ENCODE results near the gene HLA-DQB1. TPM values are rescaled to one million over a fixed set of nuclear protein-coding genes. Genes with fewer than 3 reads are reported as not detected.
"Not testable (repeated sequence)": the region's sequence is repeated elsewhere in the genome, so short reads cannot be mapped to it uniquely, and the experiment has no call there.

HLA-DQB1 gene
- total RNA-seq (10 to 100 TPM; 21.5 to 21.7 TPM), total RNA-seq (0.56 to 145 (median 10.3) reads per million in 172 experiments)
- 27.9 TPM for polyA plus RNA-seq (2013, experiment 1 of 2)
- 13.0 TPM for polyA plus RNA-seq (2013, experiment 2 of 2)

GRCh38 chr6:32666420-32667300, at the start of gene HLA-DQB1:
TSS of gene HLA-DQB1 (minus strand) at chr6:32666657. CDS start at chr6:32666607, 50 bp downstream.
- Mint-ChIP-seq H3K27ac (peak within 1 kb of the TSS; percentile 72), H3K36me3 (ENCODE audit: low read depth) (no peaks in the 10 kb centered on the region), H3K4me1 (ENCODE audit: low read depth) (peaks cover 46% of the 10 kb centered on the region), H3K4me3 (peak within 1 kb of the TSS; percentile 83), H3K9me3 (no peaks in the 10 kb centered on the region), H3K27me3 (peaks cover 8% of the 10 kb centered on the region)
- H3K27me3 ChIP-seq (ENCODE audit: control insufficient read depth in 1 of 2, insufficient read depth in 2 of 2, low read length in 2 of 2), result no peaks in the 10 kb centered on the region
- no peaks in the 10 kb centered on the region for H3K36me3 ChIP-seq (ENCODE audit: insufficient read depth, low read length)
- ChIA-PET CTCF (interaction anchor here (0.6 to 1.2 kb wide), 3 partner anchors 25 to 227 kb away, joined by 3 to 5 read pairs (median 4); no protein-coding TSS in a partner anchor), POLR2A (interaction anchor here (0.6 to 1.9 kb wide), 6 partner anchors 19 to 305 kb away, joined by 3 to 10 read pairs (median 4); no protein-coding TSS in a partner anchor)
- H3K4me1 ChIP-seq (ENCODE audit: insufficient read depth, low read length), result peaks cover 4% of the 10 kb centered on the region
- H3K27ac ChIP-seq (ENCODE audit: low read depth in 1 of 2, low read length in 2 of 2), result no peak within 1 kb of the TSS
- DNase-seq (peak in 12 of 14 experiments; percentile 1 to 90 (median 39)), ATAC-seq (ENCODE audit: poor library complexity) (peak; percentile 81)
- intact Hi-C loops (cut with DNase I, micrococcal nuclease), result loop anchor here (2.0 kb wide), 1 partner anchor 44 kb away; no protein-coding TSS in a partner anchor
- no peak for TF ChIP-seq CTCF (IDR thresholded peaks at IDR 0.05)
- peak within 1 kb of the TSS; percentile 47 for H3K4me3 ChIP-seq (ENCODE audit: low read length)
- H3K9me3 ChIP-seq (ENCODE audit: control insufficient read depth in 1 of 2, insufficient read depth in 1 of 2, low read length in 2 of 2), result no peaks in the 10 kb centered on the region

GRCh38 chr6:32713241-32713640, 46.8 kb upstream of the HLA-DQB1 start:
- H3K27me3 Mint-ChIP-seq, result peaks cover 9% of the 10 kb centered on the region
- ATAC-seq (ENCODE audit: poor library complexity) (no peak), DNase-seq (no peak)
- Histone ChIP-seq H3K27ac (ENCODE audit: low read depth in 1 of 2, low read length in 2 of 2) (no peak overlapping the region), H3K36me3 (ENCODE audit: insufficient read depth, low read length) (no peaks in the 10 kb centered on the region), H3K4me1 (ENCODE audit: insufficient read depth, low read length) (no peaks in the 10 kb centered on the region), H3K9me3 (ENCODE audit: control insufficient read depth in 1 of 2, insufficient read depth in 1 of 2, low read length in 2 of 2) (no peaks in the 10 kb centered on the region), H3K4me3 (ENCODE audit: low read length) (no peak overlapping the region), H3K27me3 (ENCODE audit: control insufficient read depth in 1 of 2, insufficient read depth in 2 of 2, low read length in 2 of 2) (no peaks in the 10 kb centered on the region)
- no peak overlapping the region for H3K27ac Mint-ChIP-seq
- POLR2A ChIA-PET, result no interaction called here
- no peak overlapping the region for H3K4me3 Mint-ChIP-seq
- H3K9me3 Mint-ChIP-seq, result no peaks in the 10 kb centered on the region
- no peak for TF ChIP-seq CTCF (IDR thresholded peaks at IDR 0.05)
- no peaks in the 10 kb centered on the region for H3K36me3 Mint-ChIP-seq (ENCODE audit: low read depth)
- intact Hi-C loops (cut with DNase I, micrococcal nuclease), result no loop called here
- H3K4me1 Mint-ChIP-seq (ENCODE audit: low read depth), result no peaks in the 10 kb centered on the region
- CTCF ChIA-PET, result no interaction called here

GRCh38 chr6:32709625-32710024, 43.2 kb upstream of the HLA-DQB1 start:
- Mint-ChIP-seq H3K36me3 (ENCODE audit: low read depth) (no peaks in the 10 kb centered on the region), H3K27ac (no peak overlapping the region), H3K4me1 (ENCODE audit: low read depth) (no peaks in the 10 kb centered on the region), H3K9me3 (no peaks in the 10 kb centered on the region), H3K4me3 (no peak overlapping the region), H3K27me3 (peaks cover 2% of the 10 kb centered on the region)
- ATAC-seq (ENCODE audit: poor library complexity), result no peak
- intact Hi-C loops (cut with DNase I, micrococcal nuclease), result no loop called here
- H3K27me3 ChIP-seq (ENCODE audit: control insufficient read depth in 1 of 2, insufficient read depth in 2 of 2, low read length in 2 of 2), result no peaks in the 10 kb centered on the region
- ChIA-PET CTCF (no interaction called here), POLR2A (no interaction called here)
- no peaks in the 10 kb centered on the region for H3K36me3 ChIP-seq (ENCODE audit: insufficient read depth, low read length)
- H3K4me3 ChIP-seq (ENCODE audit: low read length), result no peak overlapping the region
- no peaks in the 10 kb centered on the region for H3K4me1 ChIP-seq (ENCODE audit: insufficient read depth, low read length)
- no peaks in the 10 kb centered on the region for H3K9me3 ChIP-seq (ENCODE audit: control insufficient read depth in 1 of 2, insufficient read depth in 1 of 2, low read length in 2 of 2)
- no peak overlapping the region for H3K27ac ChIP-seq (ENCODE audit: low read depth in 1 of 2, low read length in 2 of 2)
- no peak for TF ChIP-seq CTCF (IDR thresholded peaks at IDR 0.05)
- no peak for DNase-seq

- H3K4me3 ChIP-seq (ENCODE audit: low read length); H3K27ac Mint-ChIP-seq; DNase-seq; POLR2A ChIA-PET; H3K36me3 Mint-ChIP-seq (ENCODE audit: low read depth); CTCF ChIA-PET; H3K36me3 ChIP-seq (ENCODE audit: insufficient read depth, low read length); H3K4me1 ChIP-seq (ENCODE audit: insufficient read depth, low read length); H3K27ac ChIP-seq (ENCODE audit: low read depth in 1 of 2, low read length in 2 of 2); H3K9me3 Mint-ChIP-seq; H3K4me1 Mint-ChIP-seq (ENCODE audit: low read depth); ATAC-seq (ENCODE audit: poor library complexity); H3K9me3 ChIP-seq (ENCODE audit: control insufficient read depth in 1 of 2, insufficient read depth in 1 of 2, low read length in 2 of 2); H3K4me3 Mint-ChIP-seq; intact Hi-C loops (cut with DNase I, micrococcal nuclease): not testable (repeated sequence)
- peaks cover 32% of the 10 kb centered on the region for H3K27me3 Mint-ChIP-seq
- peaks cover 0 to 12% of the 10 kb centered on the region in 2 experiments for H3K27me3 ChIP-seq (ENCODE audit: control insufficient read depth in 1 of 2, insufficient read depth in 2 of 2, low read length in 2 of 2)
Measured at GRCh38 chr6:32705164-32705563, 38.7 kb upstream of the HLA-DQB1 start.

Data from CD4-positive, alpha-beta T cell (primary cell).